K562 (cell line): Measurements from ENCODE around the gene C20orf96. TPM values are rescaled to one million over a fixed set of nuclear protein-coding genes. Genes with fewer than 3 reads are reported as not detected.
A peak's percentile ranks its signal among the peaks of the same experiment; 100 is the strongest.

Experiments
- COPS2 ChIP-seq: fragments of 450-650 bp; conservative IDR thresholded peaks from 2 replicates; pipeline ENCODE4 v1.6.1; 2016; ENCODE audit warnings: mild to moderate bottlenecking, moderate library complexity
- ID3 ChIP-seq, 2 experiments: fragments of 250-450 bp in 1 of 2; fragments of 450-650 bp in 1 of 2; sonication (Bioruptor Pico) in 1 of 2; IDR thresholded peaks; 2 replicates each; pipeline versions ENCODE4 v1.6.1 to v1.8.0; 2016 to 2021; ENCODE audit warnings: mild to moderate bottlenecking in 2 of 2, moderate library complexity in 2 of 2, missing compliant biosample characterization in 1 of 2, missing genetic modification characterization in 1 of 2
- JUN ChIP-seq, 2 experiments: sonication (generic) in 1 of 2; formaldehyde crosslinking in 1 of 2; IDR thresholded peaks; 2 replicates each; pipeline versions ENCODE4 v1.6.1 to v1.8.0; 2012 to 2022; ENCODE audit warnings: borderline replicate concordance in 2 of 2, mild to moderate bottlenecking in 2 of 2, improper control_type of control experiment in 1 of 2, low read depth in 1 of 2, low read length in 1 of 2, missing genetic modification reagents in 1 of 2
- MBD1 ChIP-seq: fragments of 250-450 bp; sonication (Bioruptor Pico); IDR thresholded peaks from 2 replicates; pipeline ENCODE4 v1.8.0; 2022; ENCODE audit warnings: inconsistent platforms
- NFE2 ChIP-seq: IDR thresholded peaks from 2 replicates; pipeline ENCODE4 v1.6.1; 2014; ENCODE audit warnings: antibody characterized with exemption, low read depth
- RAD51 ChIP-seq: fragments of 450-650 bp; IDR thresholded peaks from 2 replicates; pipeline ENCODE4 v1.7.1; 2016; ENCODE audit warnings: low read depth, mild to moderate bottlenecking, borderline replicate concordance
- RBM14 ChIP-seq: fragments of 200-400 bp; formaldehyde crosslinking; IDR thresholded peaks from 2 replicates; pipeline ENCODE4 v1.6.1; 2018; ENCODE audit warnings: low read depth, mild to moderate bottlenecking, low read length, moderate library complexity, borderline replicate concordance; ENCODE audit not compliant: insufficient read depth
- SIN3A ChIP-seq, 2 experiments: fragments of 150-350 bp in 1 of 2; IDR thresholded peaks; 2 replicates each; pipeline ENCODE4 v1.6.1; 2011 to 2016; ENCODE audit warnings: borderline replicate concordance in 2 of 2, low read depth in 2 of 2, low read length in 2 of 2, mild to moderate bottlenecking in 2 of 2, moderate library complexity in 2 of 2; ENCODE audit not compliant: control insufficient read depth in 1 of 2
- SP1 ChIP-seq: sonication (generic); formaldehyde crosslinking; IDR thresholded peaks from 2 replicates; pipeline ENCODE4 v1.8.1; 2022; ENCODE audit warnings: mild to moderate bottlenecking, missing genetic modification reagents
- THAP12 ChIP-seq: fragments of 250-450 bp; sonication (Bioruptor Pico); IDR thresholded peaks from 2 replicates; pipeline ENCODE4 v1.9.0; 2021; ENCODE audit warnings: mild to moderate bottlenecking, inconsistent platforms
- ZBTB33 ChIP-seq: sonication (generic); formaldehyde crosslinking; IDR thresholded peaks from 2 replicates; pipeline ENCODE4 v1.8.1; 2023; ENCODE audit warnings: mild to moderate bottlenecking, missing genetic modification reagents
- ZFX ChIP-seq: sonication (generic); formaldehyde crosslinking; IDR thresholded peaks from 2 replicates; pipeline ENCODE4 v1.8.0; 2022; ENCODE audit warnings: mild to moderate bottlenecking, missing genetic modification reagents, moderate library complexity
- ZNF124 ChIP-seq: sonication (generic); formaldehyde crosslinking; IDR thresholded peaks from 2 replicates; pipeline ENCODE4 v1.8.1; 2022; ENCODE audit warnings: missing genetic modification reagents
- ZNF589 ChIP-seq: fragments of 200-800 bp; sonication (Bioruptor generic); IDR thresholded peaks from 2 replicates; pipeline ENCODE4 v1.6.1; 2016; ENCODE audit warnings: low read depth, missing genetic modification characterization, missing compliant biosample characterization
- polyA plus RNA-seq, 8 experiments: library from polyadenylated mRNA; depleted of rRNA in 4 of 8; stranded (reverse) in 5 of 8; unstranded in 3 of 8; fragments of >200 nt; fragmentation: Nextera tagmentation in 2 of 8; fragmentation: Illumina TruSeq in 1 of 8; extraction: Ambion mirVana in 2 of 8; extraction: Trizol in 1 of 8; gene quantifications; 2 replicates each; pipeline versions ENCODE4 v1.2.1 to v1.2.3, GENCODE V29; 2011 to 2014; ENCODE audit warnings: inconsistent platforms in 1 of 8, missing spikeins in 1 of 8
- total RNA-seq, 7 experiments: library from RNA; depleted of rRNA in 6 of 7; stranded (reverse); fragments of >200 nt in 6 of 7; fragmentation: Illumina TruSeq in 2 of 7; extraction: Trizol in 2 of 7; gene quantifications; 2 replicates each; pipeline versions ENCODE4 v1.2.1 to v1.2.3, GENCODE V29; 2011 to 2021; ENCODE audit warnings: low replicate concordance in 1 of 7

Gene C20orf96
- total and polyA plus RNA-seq, 9 of the 15 experiments (the other 6 are each of a cell fraction or from before 2014, with no cell fraction given): 1.7 to 11.7 (median 4.2) TPM

GRCh38 chr20:324177-325044 lies 33.9 kb upstream of the C20orf96 start (continued):
- TF ChIP-seq ZNF589 (CRISPR knock-in tag) (no peak), THAP12 (CRISPR knock-in tag) (peak; percentile 13; the same call in 1 of the 2 replicates), COPS2 (no peak), NFE2 (no peak), ZBTB33 (CRISPR knock-in tag) (peak; percentile 79), RBM14 (no peak), ZNF124 (peak; percentile 93), MBD1 (CRISPR knock-in tag) (no peak), JUN (IDR thresholded peaks at IDR 0.05; ENCODE audit: borderline replicate concordance, low read depth, low read length) (peak; percentile 48; the same call in 1 of the 2 replicates), JUN (CRISPR knock-in tag; IDR thresholded peaks at IDR 0.05; ENCODE audit: borderline replicate concordance) (peak; percentile 94; the same call in 1 of the 2 replicates), RAD51 (peak; percentile 41), SP1 (CRISPR knock-in tag) (peak; percentile 91), SIN3A (IDR thresholded peaks at IDR 0.05; ENCODE audit: borderline replicate concordance in 2 of 2, control insufficient read depth in 1 of 2, low read depth in 2 of 2, low read length in 2 of 2) (peak; percentile 27 to 77; a peak in 2 of 4 replicates), ID3 (CRISPR knock-in tag; IDR thresholded peaks at IDR 0.05) (no peak), ID3 (tag; IDR thresholded peaks at IDR 0.05) (peak; percentile 50), ZFX (CRISPR knock-in tag) (peak; percentile 69)
